Measurements from ENCODE around the gene TMEM176A.

DNA sequence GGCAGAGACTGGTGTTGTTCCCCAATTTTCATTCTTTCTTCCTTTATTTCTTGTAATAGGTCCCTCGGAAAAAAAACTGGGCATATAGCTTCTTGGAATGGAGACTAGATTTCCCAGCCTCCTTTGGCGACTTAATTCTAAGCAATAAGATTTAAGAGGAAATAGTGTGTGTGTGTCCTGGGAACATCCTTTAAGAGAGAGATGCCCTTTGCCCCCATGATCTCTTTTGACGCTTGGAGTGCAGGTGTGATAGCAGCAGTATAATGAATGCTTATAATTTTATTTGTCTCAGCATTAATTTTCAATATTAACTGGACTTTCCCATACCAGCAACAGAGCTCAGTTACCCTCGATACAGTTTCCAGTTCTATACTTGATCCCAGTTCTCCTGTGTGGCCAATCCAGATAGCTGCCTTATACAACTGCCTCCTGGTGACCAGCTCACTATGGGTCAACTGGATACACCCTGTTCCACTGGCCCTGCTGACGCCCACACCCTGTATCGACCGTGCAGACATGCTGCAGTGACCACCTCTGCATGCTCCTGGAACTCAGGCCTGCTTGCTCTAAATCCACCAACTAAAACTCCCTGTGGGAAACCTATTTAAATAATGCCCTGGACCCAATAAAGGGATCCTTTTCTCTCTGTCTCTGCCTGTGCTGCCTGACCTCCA, 13.9 kb downstream of the TMEM176A start:
- TF ChIP-seq, protein P1, sequence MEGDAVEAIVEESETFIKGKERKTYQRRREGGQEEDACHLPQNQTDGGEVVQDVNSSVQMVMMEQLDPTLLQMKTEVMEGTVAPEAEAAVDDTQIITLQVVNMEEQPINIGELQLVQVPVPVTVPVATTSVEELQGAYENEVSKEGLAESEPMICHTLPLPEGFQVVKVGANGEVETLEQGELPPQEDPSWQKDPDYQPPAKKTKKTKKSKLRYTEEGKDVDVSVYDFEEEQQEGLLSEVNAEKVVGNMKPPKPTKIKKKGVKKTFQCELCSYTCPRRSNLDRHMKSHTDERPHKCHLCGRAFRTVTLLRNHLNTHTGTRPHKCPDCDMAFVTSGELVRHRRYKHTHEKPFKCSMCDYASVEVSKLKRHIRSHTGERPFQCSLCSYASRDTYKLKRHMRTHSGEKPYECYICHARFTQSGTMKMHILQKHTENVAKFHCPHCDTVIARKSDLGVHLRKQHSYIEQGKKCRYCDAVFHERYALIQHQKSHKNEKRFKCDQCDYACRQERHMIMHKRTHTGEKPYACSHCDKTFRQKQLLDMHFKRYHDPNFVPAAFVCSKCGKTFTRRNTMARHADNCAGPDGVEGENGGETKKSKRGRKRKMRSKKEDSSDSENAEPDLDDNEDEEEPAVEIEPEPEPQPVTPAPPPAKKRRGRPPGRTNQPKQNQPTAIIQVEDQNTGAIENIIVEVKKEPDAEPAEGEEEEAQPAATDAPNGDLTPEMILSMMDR (IDR thresholded peaks at IDR 0.05 in 8 of 11, conservative IDR thresholded peaks at IDR 0.05 in 3 of 11) = no peak
- TF ChIP-seq POLR2A (IDR thresholded peaks at IDR 0.05) = no peak
